ENCODE results near the gene SAC3D1. TPM values are rescaled to one million over a fixed set of nuclear protein-coding genes. Genes with fewer than 3 reads are reported as not detected.

Gene SAC3D1
- total RNA-seq, 1 donor from 2014 or later, result 14.4 TPM

DNA sequence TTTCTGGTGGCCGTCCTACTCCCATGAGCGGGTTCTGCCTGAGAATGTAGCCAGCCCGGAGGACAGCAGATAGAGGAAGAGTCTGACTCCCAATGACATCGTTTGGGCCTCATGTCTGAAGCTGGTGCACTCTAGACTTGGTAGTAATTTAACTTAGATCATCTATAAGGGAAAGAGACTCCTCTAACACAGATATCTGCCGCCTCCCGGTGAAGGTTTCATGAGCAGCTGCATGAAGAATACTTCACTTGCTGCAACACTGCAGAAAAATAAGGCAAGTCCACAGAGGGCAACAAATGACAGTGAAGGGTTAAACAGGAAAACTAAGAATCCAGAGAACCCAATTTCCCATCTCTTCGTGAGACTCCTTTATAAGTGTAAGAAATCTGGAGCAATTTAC lies 33.0 kb upstream of the SAC3D1 start:
- no peak for TF ChIP-seq CTCF (IDR thresholded peaks at IDR 0.05; ENCODE audit: partially characterized antibody, unreplicated experiment)
- no peak for DNase-seq
- Mint-ChIP-seq H3K4me1 (ENCODE audit: low read depth, unreplicated experiment) (peaks cover 1% of the 10 kb centered on the region), H3K27ac (ENCODE audit: unreplicated experiment) (no peak overlapping the region), H3K4me3 (ENCODE audit: unreplicated experiment) (no peak overlapping the region), H3K27me3 (ENCODE audit: unreplicated experiment) (no peaks in the 10 kb centered on the region), H3K36me3 (ENCODE audit: unreplicated experiment) (no peaks in the 10 kb centered on the region), H3K9me3 (ENCODE audit: unreplicated experiment) (no peaks in the 10 kb centered on the region)

DNA sequence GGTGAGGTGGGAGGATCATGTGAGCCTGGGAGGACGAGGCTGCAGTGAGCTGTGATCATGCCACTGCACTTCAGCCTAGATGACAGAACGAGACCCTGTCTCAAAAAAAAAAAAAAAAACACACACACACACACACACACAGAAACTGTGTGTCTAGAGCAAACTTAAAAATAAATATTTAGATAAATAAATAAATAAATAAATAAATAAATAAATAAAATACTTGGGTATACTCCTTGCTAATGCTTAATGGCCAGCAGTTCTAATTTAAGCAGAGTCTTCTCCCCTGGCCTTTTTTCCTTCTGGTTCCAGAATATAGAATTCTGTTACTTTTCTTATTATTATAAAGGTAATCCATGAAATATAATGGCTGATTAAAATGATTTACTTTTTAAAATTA lies 32.1 kb upstream of the SAC3D1 start:
- no peak overlapping the region for H3K27ac Mint-ChIP-seq (ENCODE audit: unreplicated experiment)
- H3K36me3 Mint-ChIP-seq (ENCODE audit: unreplicated experiment), result no peaks in the 10 kb centered on the region
- TF ChIP-seq CTCF (IDR thresholded peaks at IDR 0.05; ENCODE audit: partially characterized antibody, unreplicated experiment), result no peak
- no peak for DNase-seq
- no peaks in the 10 kb centered on the region for H3K27me3 Mint-ChIP-seq (ENCODE audit: unreplicated experiment)
- H3K4me3 Mint-ChIP-seq (ENCODE audit: unreplicated experiment), result no peak overlapping the region
- peaks cover 5% of the 10 kb centered on the region for H3K4me1 Mint-ChIP-seq (ENCODE audit: low read depth, unreplicated experiment)
- H3K9me3 Mint-ChIP-seq (ENCODE audit: unreplicated experiment), result no peaks in the 10 kb centered on the region

DNA sequence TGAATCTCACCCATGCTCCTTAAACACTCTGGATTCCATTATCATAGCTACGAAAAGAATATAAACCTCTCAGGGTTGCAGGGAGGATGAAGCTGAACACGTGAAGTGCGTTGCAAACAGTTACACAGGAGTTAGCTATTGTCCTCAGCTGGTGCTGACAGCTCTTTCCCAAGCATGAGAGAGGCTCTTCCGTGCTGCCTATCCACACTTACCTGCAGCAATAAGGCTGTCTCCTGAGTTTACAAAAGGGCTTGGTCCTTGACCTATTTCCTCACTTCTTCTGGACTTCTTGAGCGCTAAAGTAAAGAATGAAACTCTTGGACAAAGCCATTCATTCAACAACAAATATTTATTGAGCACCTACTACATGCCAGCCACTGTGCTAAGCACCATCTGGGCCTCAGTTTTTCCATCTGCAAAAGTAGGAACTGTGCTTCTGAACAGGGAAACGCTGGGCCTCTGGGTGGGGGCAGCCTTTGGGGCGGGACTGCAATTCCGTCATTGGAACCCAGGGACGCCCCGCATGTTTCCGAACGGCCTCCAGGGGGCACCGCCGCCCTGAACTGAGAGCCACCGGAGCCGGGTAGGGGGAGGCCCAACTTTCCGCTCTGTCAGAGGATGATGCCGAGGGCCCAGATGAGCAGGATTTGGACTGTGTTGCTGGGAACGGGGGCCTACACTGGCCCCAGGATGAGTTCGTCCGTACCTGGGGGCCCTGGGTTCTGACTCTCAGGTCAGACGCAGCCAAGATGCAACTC lies 27.7 kb upstream of the SAC3D1 start:
- no peaks in the 10 kb centered on the region for H3K27me3 Mint-ChIP-seq (ENCODE audit: unreplicated experiment)
- H3K27ac Mint-ChIP-seq (ENCODE audit: unreplicated experiment), result peak overlapping the region; percentile 92

GRCh38 chr11:65013888-65014725 lies 26.9 kb upstream of the SAC3D1 start, which contains the start of gene ARL2:
ARL2 (plus strand) TSS chr11:65014160; CDS start chr11:65014208, 48 bp downstream.
- H3K27me3 Mint-ChIP-seq (ENCODE audit: unreplicated experiment), result no peaks in the 10 kb centered on the region
- H3K27ac Mint-ChIP-seq (ENCODE audit: unreplicated experiment), result peak within 1 kb of the TSS; percentile 92
- H3K4me3 Mint-ChIP-seq (ENCODE audit: unreplicated experiment), result peak within 1 kb of the TSS; percentile 89

More for the DNA sequence above, 27.7 kb upstream of the SAC3D1 start:
- peak overlapping the region; percentile 88 for H3K4me3 Mint-ChIP-seq (ENCODE audit: unreplicated experiment)
- H3K9me3 Mint-ChIP-seq (ENCODE audit: unreplicated experiment), result peaks cover 2% of the 10 kb centered on the region
- H3K4me1 Mint-ChIP-seq (ENCODE audit: low read depth, unreplicated experiment), result peaks cover 5% of the 10 kb centered on the region
- DNase-seq, result peak; percentile 89
- no peak for TF ChIP-seq CTCF (IDR thresholded peaks at IDR 0.05; ENCODE audit: partially characterized antibody, unreplicated experiment)
- H3K36me3 Mint-ChIP-seq (ENCODE audit: unreplicated experiment), result peaks cover 4% of the 10 kb centered on the region

More at GRCh38 chr11:65013888-65014725, 26.9 kb upstream of the SAC3D1 start, which contains the start of gene ARL2:
- peak; percentile 87 for TF ChIP-seq CTCF (IDR thresholded peaks at IDR 0.05; ENCODE audit: partially characterized antibody, unreplicated experiment)
- DNase-seq, result peak; percentile 96
- Mint-ChIP-seq H3K9me3 (ENCODE audit: unreplicated experiment) (peaks cover 2% of the 10 kb centered on the region), H3K4me1 (ENCODE audit: low read depth, unreplicated experiment) (peaks cover 5% of the 10 kb centered on the region), H3K36me3 (ENCODE audit: unreplicated experiment) (peaks cover 4% of the 10 kb centered on the region)

Measured in glutamatergic neuron (in vitro differentiated cells).